Uterus (tissue), 2 donors: ENCODE measurements around the gene LRRC71.

Experiments
- CTCF ChIP-seq, 4 experiments: fragments of 200-600 bp in 2 of 4; fragments of 450-650 bp in 2 of 4; sonication (generic) in 2 of 4; IDR thresholded peaks; one replicate each; pipeline ENCODE4 v1.5.1; 2016 to 2019; ENCODE audit warnings: antibody characterized with exemption in 4 of 4, mild to moderate bottlenecking in 2 of 4, moderate library complexity in 1 of 4
- POLR2A ChIP-seq, 2 donors: fragments of 450-650 bp; IDR thresholded peaks; one replicate each; pipeline ENCODE4 v1.6.1; 2016; ENCODE audit warnings: antibody characterized with exemption in 2 of 2, mild to moderate bottlenecking in 1 of 2, moderate library complexity in 1 of 2

DNA sequence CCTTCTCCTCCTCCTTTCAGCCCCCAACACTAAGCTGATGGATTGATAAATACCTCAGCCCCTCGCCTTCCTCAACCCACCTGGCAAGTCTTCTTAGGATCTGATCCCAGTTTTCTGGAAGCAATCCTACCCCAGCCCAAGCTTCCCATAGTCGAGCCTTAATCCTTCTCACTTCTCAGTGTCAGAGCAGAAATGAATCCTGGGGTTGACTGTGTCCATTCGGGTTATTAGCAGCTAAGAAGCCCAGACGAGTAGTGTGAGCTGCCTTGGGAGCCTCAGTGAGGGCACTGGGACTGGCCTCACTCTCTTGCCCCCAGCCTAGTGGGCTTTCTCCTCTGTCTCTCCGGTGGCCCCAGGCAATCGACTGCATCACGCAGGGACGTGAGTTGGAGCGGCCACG is 39.3 kb upstream of the LRRC71 start:
- TF ChIP-seq CTCF (IDR thresholded peaks at IDR 0.05) = no peak
- TF ChIP-seq POLR2A (IDR thresholded peaks at IDR 0.05) = no peak
